SK-N-SH treated with all-trans-retinoic acid at 6 μM for 48 hours (cell line): ENCODE results near the gene OR51B6.

ENCODE experiments used
- ARNTL ChIP-seq: fragments of 450-650 bp; formaldehyde crosslinking; IDR thresholded peaks from 2 replicates; pipeline ENCODE4 v1.5.0; 2020; ENCODE audit warnings: low read depth, mild to moderate bottlenecking, moderate library complexity, borderline replicate concordance
- BACH2 ChIP-seq: fragments of 250-450 bp; sonication (Bioruptor Pico); IDR thresholded peaks from 2 replicates; pipeline ENCODE4 v1.9.0; 2021; ENCODE audit warnings: mild to moderate bottlenecking, borderline replicate concordance
- TOX ChIP-seq: fragments of 250-450 bp; sonication (Bioruptor Pico); IDR thresholded peaks from 2 replicates; pipeline ENCODE4 v1.8.0; 2021; ENCODE audit warnings: mild to moderate bottlenecking, moderate library complexity, borderline replicate concordance
- ZNF565 ChIP-seq: fragments of 450-650 bp; formaldehyde crosslinking; conservative IDR thresholded peaks from 2 replicates; pipeline ENCODE4 v1.5.0; 2020; ENCODE audit warnings: low read depth, mild to moderate bottlenecking, moderate library complexity

- TF ChIP-seq ARNTL (CRISPR knock-in tag) (no peak), TOX (CRISPR knock-in tag) (no peak), BACH2 (CRISPR knock-in tag) (no peak), ZNF565 (CRISPR knock-in tag) (no peak)
These were observed 5.5 kb upstream of the OR51B6 start for GRCh38 chr11:5345831-5346230.
